ENCODE data around the gene HMGN3. TPM values are rescaled to one million over a fixed set of nuclear protein-coding genes. Genes with fewer than 3 reads are reported as not detected.

The HMGN3 gene
- total and polyA plus RNA-seq, 2 donors (not counting 1 experiment from before 2014, with no cell fraction given) = 30.2 to 56.0 TPM

GRCh38 chr6:79250107-79250514, 15.6 kb upstream of the HMGN3 start:
- Histone ChIP-seq H3K9ac (ENCODE audit: insufficient read depth, low read length) (no peak overlapping the region), H3K9me3 (ENCODE audit: control insufficient read depth, insufficient read depth, low read depth, low read length) (no peaks in the 10 kb centered on the region), H3K4me3 (replicated peaks in 1 of 4; ENCODE audit: control extremely low read depth in 1 of 4, insufficient read depth in 1 of 4, low read depth in 3 of 4, low read length in 4 of 4) (no peak overlapping the region), H4K20me1 (ENCODE audit: control insufficient read depth, extremely low read depth, insufficient read depth, low read length) (no peaks in the 10 kb centered on the region), H3K79me2 (ENCODE audit: control insufficient read depth, insufficient read depth, low read length) (no peaks in the 10 kb centered on the region), H3K27me3 (ENCODE audit: control insufficient read depth, insufficient read depth, low read length) (no peaks in the 10 kb centered on the region), H3K4me1 (ENCODE audit: control insufficient read depth, extremely low read depth, insufficient read depth, low read length) (no peaks in the 10 kb centered on the region), H3K27ac (ENCODE audit: insufficient read depth, low read length) (no peak overlapping the region), H2AFZ (ENCODE audit: low read length) (no peak overlapping the region), H3K36me3 (ENCODE audit: control insufficient read depth, insufficient read depth, low read length) (no peaks in the 10 kb centered on the region), H3K4me2 (ENCODE audit: extremely low read depth, insufficient read depth, low read length) (no peak overlapping the region)
- no peak for DNase-seq (ENCODE audit: low read depth in 2 of 2)
- no peak for TF ChIP-seq EZH2 (IDR thresholded peaks at IDR 0.05; ENCODE audit: low read length, missing control alignments)
- TF ChIP-seq, protein P1, sequence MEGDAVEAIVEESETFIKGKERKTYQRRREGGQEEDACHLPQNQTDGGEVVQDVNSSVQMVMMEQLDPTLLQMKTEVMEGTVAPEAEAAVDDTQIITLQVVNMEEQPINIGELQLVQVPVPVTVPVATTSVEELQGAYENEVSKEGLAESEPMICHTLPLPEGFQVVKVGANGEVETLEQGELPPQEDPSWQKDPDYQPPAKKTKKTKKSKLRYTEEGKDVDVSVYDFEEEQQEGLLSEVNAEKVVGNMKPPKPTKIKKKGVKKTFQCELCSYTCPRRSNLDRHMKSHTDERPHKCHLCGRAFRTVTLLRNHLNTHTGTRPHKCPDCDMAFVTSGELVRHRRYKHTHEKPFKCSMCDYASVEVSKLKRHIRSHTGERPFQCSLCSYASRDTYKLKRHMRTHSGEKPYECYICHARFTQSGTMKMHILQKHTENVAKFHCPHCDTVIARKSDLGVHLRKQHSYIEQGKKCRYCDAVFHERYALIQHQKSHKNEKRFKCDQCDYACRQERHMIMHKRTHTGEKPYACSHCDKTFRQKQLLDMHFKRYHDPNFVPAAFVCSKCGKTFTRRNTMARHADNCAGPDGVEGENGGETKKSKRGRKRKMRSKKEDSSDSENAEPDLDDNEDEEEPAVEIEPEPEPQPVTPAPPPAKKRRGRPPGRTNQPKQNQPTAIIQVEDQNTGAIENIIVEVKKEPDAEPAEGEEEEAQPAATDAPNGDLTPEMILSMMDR (conservative IDR thresholded peaks at IDR 0.05 in 1 of 2, IDR thresholded peaks at IDR 0.05 in 1 of 2; ENCODE audit: low read depth in 1 of 2, low read length in 2 of 2) = no peak

GRCh38 chr6:79249136-79249535, 14.7 kb upstream of the HMGN3 start:
- Histone ChIP-seq H3K79me2 (ENCODE audit: control insufficient read depth, insufficient read depth, low read length) (no peaks in the 10 kb centered on the region), H2AFZ (ENCODE audit: low read length) (no peak overlapping the region), H4K20me1 (ENCODE audit: control insufficient read depth, extremely low read depth, insufficient read depth, low read length) (no peaks in the 10 kb centered on the region), H3K4me2 (ENCODE audit: extremely low read depth, insufficient read depth, low read length) (no peak overlapping the region), H3K36me3 (ENCODE audit: control insufficient read depth, insufficient read depth, low read length) (no peaks in the 10 kb centered on the region), H3K9ac (ENCODE audit: insufficient read depth, low read length) (no peak overlapping the region), H3K9me3 (ENCODE audit: control insufficient read depth, insufficient read depth, low read depth, low read length) (no peaks in the 10 kb centered on the region), H3K4me3 (replicated peaks in 1 of 4; ENCODE audit: control extremely low read depth in 1 of 4, insufficient read depth in 1 of 4, low read depth in 3 of 4, low read length in 4 of 4) (no peak overlapping the region), H3K27me3 (ENCODE audit: control insufficient read depth, insufficient read depth, low read length) (no peaks in the 10 kb centered on the region), H3K4me1 (ENCODE audit: control insufficient read depth, extremely low read depth, insufficient read depth, low read length) (no peaks in the 10 kb centered on the region), H3K27ac (ENCODE audit: insufficient read depth, low read length) (no peak overlapping the region)
- DNase-seq (ENCODE audit: low read depth in 2 of 2) = no peak
- no peak for TF ChIP-seq EZH2 (IDR thresholded peaks at IDR 0.05; ENCODE audit: low read length, missing control alignments)
- TF ChIP-seq, protein P1 (conservative IDR thresholded peaks at IDR 0.05 in 1 of 2, IDR thresholded peaks at IDR 0.05 in 1 of 2; ENCODE audit: low read depth in 1 of 2, low read length in 2 of 2) = no peak

DNA sequence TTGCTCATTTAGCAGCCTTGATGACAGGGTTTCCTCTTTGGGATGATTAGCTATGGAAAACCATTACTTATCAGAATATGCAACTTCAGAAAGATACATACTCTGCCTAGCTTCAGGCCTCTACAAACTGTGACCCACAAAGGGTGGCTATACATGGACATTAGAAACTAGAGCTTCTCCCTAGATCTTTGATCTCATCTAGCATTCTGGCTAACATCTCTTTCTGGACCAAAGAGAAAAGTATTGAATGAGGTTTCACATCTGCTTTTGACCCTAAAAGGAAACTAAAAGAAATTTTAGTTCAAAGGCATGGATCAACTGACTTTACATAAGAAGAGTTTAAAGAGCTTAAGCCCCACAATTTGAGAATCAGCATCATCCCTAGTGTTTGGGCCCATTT, 12.4 kb upstream of the HMGN3 start:
- H2AFZ ChIP-seq (ENCODE audit: low read length) = no peak overlapping the region
- H4K20me1 ChIP-seq (ENCODE audit: control insufficient read depth, extremely low read depth, insufficient read depth, low read length) = no peaks in the 10 kb centered on the region
- H3K79me2 ChIP-seq (ENCODE audit: control insufficient read depth, insufficient read depth, low read length) = no peaks in the 10 kb centered on the region
- no peak overlapping the region for H3K4me2 ChIP-seq (ENCODE audit: extremely low read depth, insufficient read depth, low read length)
- no peaks in the 10 kb centered on the region for H3K36me3 ChIP-seq (ENCODE audit: control insufficient read depth, insufficient read depth, low read length)
- H3K27ac ChIP-seq (ENCODE audit: insufficient read depth, low read length) = no peak overlapping the region
- no peaks in the 10 kb centered on the region for H3K27me3 ChIP-seq (ENCODE audit: control insufficient read depth, insufficient read depth, low read length)
- DNase-seq (ENCODE audit: low read depth in 2 of 2) = no peak
- H3K4me3 ChIP-seq (replicated peaks in 1 of 4; ENCODE audit: control extremely low read depth in 1 of 4, insufficient read depth in 1 of 4, low read depth in 3 of 4, low read length in 4 of 4) = no peak overlapping the region
- no peak for TF ChIP-seq EZH2 (IDR thresholded peaks at IDR 0.05; ENCODE audit: low read length, missing control alignments)
- TF ChIP-seq, protein P1 (conservative IDR thresholded peaks at IDR 0.05 in 1 of 2, IDR thresholded peaks at IDR 0.05 in 1 of 2; ENCODE audit: low read depth in 1 of 2, low read length in 2 of 2) = no peak
- no peaks in the 10 kb centered on the region for H3K4me1 ChIP-seq (ENCODE audit: control insufficient read depth, extremely low read depth, insufficient read depth, low read length)
- no peaks in the 10 kb centered on the region for H3K9me3 ChIP-seq (ENCODE audit: control insufficient read depth, insufficient read depth, low read depth, low read length)
- no peak overlapping the region for H3K9ac ChIP-seq (ENCODE audit: insufficient read depth, low read length)
